Nucleus accumbens (tissue), 56 donors: ENCODE data around the gene CSRNP3.

Source experiments
- DNase-seq, 56 donors: peaks; one replicate each; lab custom pipeline; 2025; lab: John Stamatoyannopoulos, UW

CSRNP3 gene

GRCh38 chr2:165469417-165469816, at the start of gene CSRNP3:
CSRNP3 (plus strand) TSS chr2:165469698; CDS start chr2:165595066, 125,368 bp downstream.
- DNase-seq = peak in 55 of 56 donors; percentile 8 to 91 (median 66)

GRCh38 chr2:165420231-165420630, 49.3 kb upstream of the CSRNP3 start:
- DNase-seq = no peak

GRCh38 chr2:165423081-165423480, 46.4 kb upstream of the CSRNP3 start:
- no peak for DNase-seq

- DNase-seq = no peak
Measured at GRCh38 chr2:165425556-165425955, 43.9 kb upstream of the CSRNP3 start.

- DNase-seq = no peak
Measured at GRCh38 chr2:165427686-165428085, 41.8 kb upstream of the CSRNP3 start.

- no peak for DNase-seq
Measured at GRCh38 chr2:165428926-165429325, 40.6 kb upstream of the CSRNP3 start.

- DNase-seq = no peak
Measured at GRCh38 chr2:165431014-165431413, 38.5 kb upstream of the CSRNP3 start.

- no peak for DNase-seq
Measured at GRCh38 chr2:165432234-165432966, 37.1 kb upstream of the CSRNP3 start.

- DNase-seq = no peak
Measured at GRCh38 chr2:165434865-165435496, 34.5 kb upstream of the CSRNP3 start.

GRCh38 chr2:165435611-165436010, 33.9 kb upstream of the CSRNP3 start:
- DNase-seq = no peak

- no peak for DNase-seq
Measured at GRCh38 chr2:165436559-165436958, 32.9 kb upstream of the CSRNP3 start.

- peak in 5 of 56 donors; percentile 1 to 16 (median 4) for DNase-seq
Measured at GRCh38 chr2:165440367-165440766, 29.1 kb upstream of the CSRNP3 start.

GRCh38 chr2:165443511-165443910, 26.0 kb upstream of the CSRNP3 start:
- DNase-seq = no peak

- DNase-seq = no peak
Measured at GRCh38 chr2:165448406-165448805, 21.1 kb upstream of the CSRNP3 start.

- DNase-seq = peak in 2 of 56 donors; percentile 5 to 23
Measured at GRCh38 chr2:165450156-165450555, 19.3 kb upstream of the CSRNP3 start.

GRCh38 chr2:165452327-165452726, 17.2 kb upstream of the CSRNP3 start:
- DNase-seq = no peak

GRCh38 chr2:165453561-165454094, 15.9 kb upstream of the CSRNP3 start:
- DNase-seq = no peak

GRCh38 chr2:165454905-165455304, 14.6 kb upstream of the CSRNP3 start:
- no peak for DNase-seq

- DNase-seq = no peak
Measured at GRCh38 chr2:165456027-165456426, 13.5 kb upstream of the CSRNP3 start.

GRCh38 chr2:165462443-165462842, 7.1 kb upstream of the CSRNP3 start:
- no peak for DNase-seq

GRCh38 chr2:165466386-165466785, 3.1 kb upstream of the CSRNP3 start:
- DNase-seq = no peak

GRCh38 chr2:165467921-165468320, 1.6 kb upstream of the CSRNP3 start:
- DNase-seq = no peak
